Kidney (tissue), 14 donors: Measurements from ENCODE around the gene HNRNPAB. TPM values are rescaled to one million over a fixed set of nuclear protein-coding genes. Genes with fewer than 3 reads are reported as not detected.
A peak's percentile ranks its signal among the peaks of the same experiment; 100 is the strongest.

Source experiments
- DNase-seq, 5 donors: peaks; one replicate each; pipeline ENCODE4 v3.0.0-alpha.2; 2013 to 2020
- FAIRE-seq: peaks from 2 replicates; lab custom pipeline; 2012; peaks lifted over from hg19 to GRCh38; lab: Jason Lieb, UNC
- H3K27ac ChIP-seq, 2 donors: one replicate each; pipeline ENCODE4 v1.7.0; 2013; ENCODE audit warnings: low read depth in 2 of 2, low read length in 2 of 2, inconsistent platforms in 1 of 2
- H3K27me3 ChIP-seq: one replicate; pipeline ENCODE4 v1.7.1; 2013; ENCODE audit warnings: low read length, inconsistent platforms; ENCODE audit not compliant: control insufficient read depth, insufficient read depth
- H3K36me3 ChIP-seq, 3 donors: one replicate each; pipeline versions ENCODE4 v1.7.0 to v1.7.1; 2013; ENCODE audit warnings: low read length in 3 of 3, control low read depth in 1 of 3, inconsistent platforms in 1 of 3; ENCODE audit not compliant: insufficient read depth in 3 of 3, control insufficient read depth in 2 of 3
- H3K4me1 ChIP-seq, 3 donors: one replicate each; pipeline versions ENCODE4 v1.7.0 to v1.7.1; 2013; ENCODE audit warnings: low read length in 3 of 3, inconsistent platforms in 1 of 3, low read depth in 1 of 3; ENCODE audit not compliant: control insufficient read depth in 2 of 3, insufficient read depth in 2 of 3
- H3K4me3 ChIP-seq, 3 donors: one replicate each; pipeline versions ENCODE4 v1.7.0 to v1.8.1; 2013; ENCODE audit warnings: low read length in 3 of 3, control low read depth in 1 of 3, inconsistent platforms in 1 of 3
- H3K9ac ChIP-seq, 3 donors: one replicate each; pipeline versions ENCODE4 v1.7.0 to v1.7.1; 2013; ENCODE audit warnings: low read length in 3 of 3, control low read depth in 1 of 3, inconsistent platforms in 1 of 3
- H3K9me3 ChIP-seq, 3 donors: one replicate each; pipeline versions ENCODE4 v1.7.0 to v1.7.1; 2013; ENCODE audit warnings: low read length in 3 of 3, control low read depth in 1 of 3, inconsistent platforms in 1 of 3; ENCODE audit not compliant: control insufficient read depth in 2 of 3, insufficient read depth in 1 of 3
- intact Hi-C: fragments of 100-400 bp; cut with DNase I; formaldehyde crosslinking; loops from one replicate; pipeline ENCODE4 v1.11.1; 2022
- polyA plus RNA-seq: library from polyadenylated mRNA; stranded (reverse); fragments of 350-450 nt; fragmentation: Illumina TruSeq; extraction: RNeasy Lipid Tissue Mini Kit (QIAGEN cat#74804); gene quantifications from one replicate; pipeline ENCODE4 v1.2.3, GENCODE V29; 2014; ENCODE audit warnings: low read depth, low replicate concordance; ENCODE audit not compliant: insufficient read depth
- total RNA-seq: library from RNA; stranded (reverse); fragmentation: NEBNext Ultra II Directional; extraction: Animal tissue kit (Norgen Biotek cat#: 25700); gene quantifications from one replicate; pipeline ENCODE4 v1.2.1, GENCODE V29; 2021
- TF ChIP-seq, protein P1 (sequence below): IDR thresholded peaks from 3 replicates; pipeline ENCODE4 v1.5.1; 2012; ENCODE audit warnings: mild to moderate bottlenecking, moderate library complexity, borderline replicate concordance; ENCODE audit not compliant: insufficient read depth; ENCODE audit errors: extremely low read depth
- donor health status: control.
- donor health status: control.
- donor health status: control.
- donor health status: control.
- donor health status: control.
- donor health status: DM: yes; HTN: yes; CAD: no.
- donor health status: Normal renal cell carcinoma (clear cell type).

HNRNPAB gene
- total and polyA plus RNA-seq, 2 donors from 2014 or later, result 81.8 to 130 TPM

DNA sequence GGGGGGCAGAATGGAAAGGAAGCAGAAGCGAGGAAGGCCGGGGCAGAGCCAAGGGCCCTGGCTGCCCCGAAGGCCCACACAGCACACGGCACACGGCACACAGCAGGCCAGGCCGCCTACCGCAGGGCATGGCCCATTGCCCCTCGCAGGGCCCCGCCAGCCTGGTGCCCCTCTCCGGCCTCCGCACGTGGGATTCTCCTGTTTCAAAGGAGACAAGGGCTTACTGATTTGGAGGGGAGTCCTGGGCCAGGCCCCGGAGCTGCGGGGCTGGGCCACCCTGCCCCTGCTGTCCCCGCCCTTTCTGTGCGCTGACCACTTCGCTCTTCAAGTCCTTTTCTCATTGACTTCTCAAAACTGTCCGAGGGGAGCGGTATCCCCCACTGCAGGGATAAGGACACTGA lies 36.0 kb downstream of the HNRNPAB start:
- Histone ChIP-seq H3K27me3 (no peaks in the 10 kb centered on the region), H3K9ac (no peak overlapping the region), H3K36me3 (no peaks in the 10 kb centered on the region), H3K4me1 (peaks cover 0 to 29% (median 6%) of the 10 kb centered on the region in 3 donors), H3K27ac (peak overlapping the region in 1 of 2 donors; percentile 67), H3K9me3 (no peaks in the 10 kb centered on the region), H3K4me3 (no peak overlapping the region)
- TF ChIP-seq, protein P1, sequence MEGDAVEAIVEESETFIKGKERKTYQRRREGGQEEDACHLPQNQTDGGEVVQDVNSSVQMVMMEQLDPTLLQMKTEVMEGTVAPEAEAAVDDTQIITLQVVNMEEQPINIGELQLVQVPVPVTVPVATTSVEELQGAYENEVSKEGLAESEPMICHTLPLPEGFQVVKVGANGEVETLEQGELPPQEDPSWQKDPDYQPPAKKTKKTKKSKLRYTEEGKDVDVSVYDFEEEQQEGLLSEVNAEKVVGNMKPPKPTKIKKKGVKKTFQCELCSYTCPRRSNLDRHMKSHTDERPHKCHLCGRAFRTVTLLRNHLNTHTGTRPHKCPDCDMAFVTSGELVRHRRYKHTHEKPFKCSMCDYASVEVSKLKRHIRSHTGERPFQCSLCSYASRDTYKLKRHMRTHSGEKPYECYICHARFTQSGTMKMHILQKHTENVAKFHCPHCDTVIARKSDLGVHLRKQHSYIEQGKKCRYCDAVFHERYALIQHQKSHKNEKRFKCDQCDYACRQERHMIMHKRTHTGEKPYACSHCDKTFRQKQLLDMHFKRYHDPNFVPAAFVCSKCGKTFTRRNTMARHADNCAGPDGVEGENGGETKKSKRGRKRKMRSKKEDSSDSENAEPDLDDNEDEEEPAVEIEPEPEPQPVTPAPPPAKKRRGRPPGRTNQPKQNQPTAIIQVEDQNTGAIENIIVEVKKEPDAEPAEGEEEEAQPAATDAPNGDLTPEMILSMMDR, result no peak
- DNase-seq, result peak in 1 of 5 donors; percentile 62
- intact Hi-C loops, result no loop called here
- no peak for FAIRE-seq

- TF ChIP-seq, protein P1, result no peak
- Histone ChIP-seq H3K36me3 (no peaks in the 10 kb centered on the region), H3K27ac (peak overlapping the region in 1 of 2 donors; percentile 47), H3K4me3 (no peak overlapping the region), H3K27me3 (no peaks in the 10 kb centered on the region), H3K4me1 (peaks cover 0 to 26% (median 6%) of the 10 kb centered on the region in 3 donors), H3K9me3 (no peaks in the 10 kb centered on the region), H3K9ac (no peak overlapping the region)
- FAIRE-seq, result no peak
- peak in 1 of 5 donors; percentile 46 for DNase-seq
- intact Hi-C loops, result no loop called here
These were observed 36.4 kb downstream of the HNRNPAB start for GRCh38 chr5:178240766-178241165.

DNA sequence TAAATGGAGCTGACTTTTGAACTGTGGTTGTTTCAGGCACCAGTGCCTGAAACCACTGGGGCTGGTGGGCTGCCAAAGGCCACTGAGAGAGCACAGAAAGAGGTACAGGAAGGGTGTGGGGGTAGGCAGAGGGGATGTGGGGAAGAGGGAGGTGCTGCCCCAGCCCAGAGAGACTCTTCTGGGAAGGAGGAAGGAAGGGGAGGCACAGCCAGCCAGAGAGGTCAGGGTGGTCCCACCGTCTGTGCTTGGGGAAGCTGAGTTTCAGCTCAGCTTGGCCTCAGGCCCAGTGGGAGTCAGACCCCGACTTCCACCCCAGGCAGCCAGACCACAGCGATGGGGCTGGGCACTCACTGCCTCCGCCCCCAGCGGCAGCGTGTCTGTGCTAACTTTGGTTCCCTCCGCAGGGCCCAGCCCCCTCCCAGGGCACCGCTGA lies 36.9 kb downstream of the HNRNPAB start:
- DNase-seq (peak in 1 of 5 donors; percentile 82), FAIRE-seq (no peak)
- H3K9ac ChIP-seq, result no peak overlapping the region
- H3K27ac ChIP-seq, result peak overlapping the region in 1 of 2 donors; percentile 47
- TF ChIP-seq, protein P1, result no peak
- H3K9me3 ChIP-seq, result no peaks in the 10 kb centered on the region
- no peaks in the 10 kb centered on the region for H3K27me3 ChIP-seq
- no peak overlapping the region for H3K4me3 ChIP-seq
- intact Hi-C loops, result no loop called here
- H3K4me1 ChIP-seq, result peaks cover 0 to 26% (median 4%) of the 10 kb centered on the region in 3 donors
- no peaks in the 10 kb centered on the region for H3K36me3 ChIP-seq
